H9 (cell line): ENCODE data around the gene S1PR5. TPM values are rescaled to one million over a fixed set of nuclear protein-coding genes. Genes with fewer than 3 reads are reported as not detected.

ENCODE experiments used
- DNase-seq: peaks from one replicate; pipeline ENCODE4 v3.0.0-alpha.2; 2017
- H2AFZ ChIP-seq: one replicate; pipeline ENCODE4 v1.6.1; 2013; ENCODE audit warnings: mild to moderate bottlenecking, low read length, control low read depth, moderate library complexity
- H2AK5ac ChIP-seq: 2 replicates; pipeline ENCODE4 v1.6.1; 2013; ENCODE audit warnings: low read length, control low read depth, mixed read lengths; ENCODE audit not compliant: insufficient read length
- H2BK120ac ChIP-seq: one replicate; pipeline ENCODE4 v1.6.1; 2013; ENCODE audit warnings: low read depth, mild to moderate bottlenecking, low read length, control low read depth, inconsistent platforms; ENCODE audit not compliant: poor library complexity, severe bottlenecking
- H2BK12ac ChIP-seq: 2 replicates; pipeline ENCODE4 v1.6.1; 2013; ENCODE audit warnings: low read length, control low read depth, mixed read lengths, low read depth; ENCODE audit not compliant: insufficient read length
- H2BK15ac ChIP-seq: 2 replicates; pipeline ENCODE4 v1.6.1; 2013; ENCODE audit warnings: low read depth, low read length, control low read depth
- H2BK20ac ChIP-seq: one replicate; pipeline ENCODE4 v1.6.1; 2013; ENCODE audit warnings: low read depth, mild to moderate bottlenecking, low read length, control low read depth, inconsistent platforms; ENCODE audit not compliant: poor library complexity, severe bottlenecking
- H2BK5ac ChIP-seq: 2 replicates; pipeline ENCODE4 v1.6.1; 2013; ENCODE audit warnings: low read length, control low read depth, mixed read lengths; ENCODE audit not compliant: insufficient read length
- H3K14ac ChIP-seq: 2 replicates; pipeline ENCODE4 v1.6.1; 2013; ENCODE audit warnings: low read length, control low read depth; ENCODE audit not compliant: insufficient read depth
- H3K18ac ChIP-seq: 2 replicates; pipeline ENCODE4 v1.6.1; 2013; ENCODE audit warnings: low read depth, mild to moderate bottlenecking, mixed read lengths, low read length, control low read depth; ENCODE audit not compliant: insufficient read length
- H3K23ac ChIP-seq: 2 replicates; pipeline ENCODE4 v1.6.1; 2013; ENCODE audit warnings: low read length, control low read depth, mixed read lengths, low read depth; ENCODE audit not compliant: insufficient read length
- H3K23me2 ChIP-seq: 2 replicates; pipeline ENCODE4 v1.6.1; 2013; ENCODE audit warnings: low read depth, mild to moderate bottlenecking, mixed read lengths, low read length, control low read depth; ENCODE audit not compliant: insufficient read length, poor library complexity, severe bottlenecking
- H3K27ac ChIP-seq: 2 replicates; pipeline ENCODE4 v1.5.1; 2013; ENCODE audit warnings: low read length, control low read depth, mixed read lengths, low read depth; ENCODE audit not compliant: insufficient read length
- H3K27me3 ChIP-seq: 2 replicates; pipeline ENCODE4 v1.6.1; 2013; ENCODE audit warnings: low read length, control low read depth, inconsistent platforms; ENCODE audit not compliant: insufficient read depth
- H3K4ac ChIP-seq: 2 replicates; pipeline ENCODE4 v1.6.1; 2013; ENCODE audit warnings: low read depth, mild to moderate bottlenecking, control low read depth, inconsistent platforms, low read length, moderate library complexity
- H3K4me1 ChIP-seq: 2 replicates; pipeline ENCODE4 v1.6.1; 2013; ENCODE audit warnings: low read length, control low read depth, inconsistent platforms; ENCODE audit not compliant: insufficient read depth
- H3K4me2 ChIP-seq: 2 replicates; pipeline ENCODE4 v1.6.1; 2013; ENCODE audit warnings: low read length, control low read depth, mixed read lengths; ENCODE audit not compliant: insufficient read length, insufficient read depth
- H3K56ac ChIP-seq: 2 replicates; pipeline ENCODE4 v1.6.1; 2013; ENCODE audit warnings: low read depth, mild to moderate bottlenecking, mixed read lengths, low read length, control low read depth; ENCODE audit not compliant: insufficient read length
- H3K79me1 ChIP-seq: 2 replicates; pipeline ENCODE4 v1.6.1; 2013; ENCODE audit warnings: low read depth, mild to moderate bottlenecking, moderate library complexity, low read length, control low read depth, inconsistent platforms; ENCODE audit not compliant: insufficient read depth, poor library complexity, severe bottlenecking
- H3K79me2 ChIP-seq: 2 replicates; pipeline ENCODE4 v1.6.1; 2013; ENCODE audit warnings: low read length, control low read depth, inconsistent platforms; ENCODE audit not compliant: insufficient read depth
- H3K9ac ChIP-seq: 2 replicates; pipeline ENCODE4 v1.6.1; 2013; ENCODE audit warnings: low read length, control low read depth, mixed read lengths; ENCODE audit not compliant: insufficient read length; ENCODE audit errors: extremely low read depth
- H3K9me3 ChIP-seq: one replicate; pipeline ENCODE4 v1.6.1; 2013; ENCODE audit warnings: low read depth, low read length, inconsistent platforms; ENCODE audit not compliant: control insufficient read depth
- H3T11ph ChIP-seq: one replicate; pipeline ENCODE4 v1.6.1; 2013; ENCODE audit warnings: mild to moderate bottlenecking, low read length, control low read depth, inconsistent platforms
- H4K20me1 ChIP-seq: one replicate; pipeline ENCODE4 v1.6.1; 2013; ENCODE audit not compliant: control insufficient read depth, insufficient read length, insufficient read depth
- H4K5ac ChIP-seq: 2 replicates; pipeline ENCODE4 v1.6.1; 2013; ENCODE audit warnings: low read depth, mild to moderate bottlenecking, mixed read lengths, low read length, control low read depth; ENCODE audit not compliant: insufficient read length
- H4K8ac ChIP-seq: replicated peaks from 2 replicates; pipeline ENCODE4 v1.6.1; 2013; ENCODE audit warnings: low read length, control low read depth, mixed read lengths, low read depth; ENCODE audit not compliant: insufficient read length
- H4K91ac ChIP-seq: 2 replicates; pipeline ENCODE4 v1.6.1; 2013; ENCODE audit warnings: low read depth, mild to moderate bottlenecking, moderate library complexity, mixed read lengths, low read length, control low read depth; ENCODE audit not compliant: insufficient read length
- H3K27ac Mint-ChIP-seq, 3 experiments: 2 replicates in 2 of 3; 3 replicates in 1 of 3; pipeline ENCODE4 v1.8.0; 2020 to 2021; ENCODE audit warnings: mixed read lengths in 3 of 3, mild to moderate bottlenecking in 1 of 3, moderate library complexity in 1 of 3
- H3K27me3 Mint-ChIP-seq: 2 replicates; pipeline ENCODE4 v1.8.0; 2021; ENCODE audit warnings: low read depth, mild to moderate bottlenecking, moderate library complexity, mixed read lengths
- H3K36me3 Mint-ChIP-seq, 3 experiments: 2 replicates in 2 of 3; 3 replicates in 1 of 3; pipeline ENCODE4 v1.8.0; 2020 to 2021; ENCODE audit warnings: low read depth in 3 of 3, mixed read lengths in 3 of 3; ENCODE audit not compliant: insufficient read depth in 1 of 3
- H3K4me1 Mint-ChIP-seq, 2 experiments: 2 replicates each; pipeline ENCODE4 v1.8.0; 2020; ENCODE audit warnings: mixed read lengths in 2 of 2
- H3K4me3 Mint-ChIP-seq, 2 experiments: 2 replicates in 1 of 2; 3 replicates in 1 of 2; pipeline ENCODE4 v1.8.0; 2020 to 2021; ENCODE audit warnings: mild to moderate bottlenecking in 2 of 2, mixed read lengths in 2 of 2, moderate library complexity in 1 of 2
- H3K9me3 Mint-ChIP-seq, 2 experiments: 2 replicates in 1 of 2; 3 replicates in 1 of 2; pipeline ENCODE4 v1.8.0; 2020; ENCODE audit warnings: mild to moderate bottlenecking in 2 of 2, mixed read lengths in 2 of 2, moderate library complexity in 1 of 2
- WGBS: extraction: QIAGEN DNeasy Blood & Tissue Kit; methylation state at CpG from one replicate; pipeline ENCODE4 v1.1.7; 2013; ENCODE audit warnings: missing lambda C conversion rate, low lambda C conversion rate, mixed read lengths; ENCODE audit not compliant: insufficient read length; ENCODE audit errors: extremely low coverage; 5-methylcytosine and 5-hydroxymethylcytosine counted together
- total RNA-seq: library from RNA; stranded (reverse); gene quantifications from 2 replicates; pipeline ENCODE4 v1.2.1, GENCODE V29; 2021
- TF ChIP-seq, protein P1 (sequence below): fragments of 200-600 bp; sonication (generic); conservative IDR thresholded peaks from 3 replicates; pipeline ENCODE4 v1.8.0; 2021; ENCODE audit warnings: antibody characterized with exemption, mild to moderate bottlenecking

S1PR5 gene
- total RNA-seq, 1 experiment from 2014 or later: 8.1 TPM

GRCh38 chr19:10514211-10515145 lies 2.8 kb downstream of the S1PR5 start:
- H3K79me1 ChIP-seq: no peaks in the 10 kb centered on the region
- Mint-ChIP-seq H3K9me3 (no peaks in the 10 kb centered on the region; a peak in 1 of 5 replicates), H3K27me3 (peaks cover 16% of the 10 kb centered on the region), H3K4me1 (peaks cover 22 to 24% of the 10 kb centered on the region in 2 experiments), H3K36me3 (peaks cover 7 to 10% (median 8%) of the 10 kb centered on the region in 3 experiments; a peak in 6 of 7 replicates), H3K27ac (no peak overlapping the region; a peak in 1 of 7 replicates), H3K4me3 (peak overlapping the region in 1 of 2 experiments; percentile 55; a peak in 3 of 5 replicates)
- peak overlapping the region; percentile 21 for H3K4me2 ChIP-seq
- H2AK5ac ChIP-seq: no peak overlapping the region
- DNase-seq: peak; percentile 78
- no peak overlapping the region for H2BK15ac ChIP-seq
- no peak overlapping the region for H3K14ac ChIP-seq
- peaks cover 7% of the 10 kb centered on the region; the same call in 1 of the 2 replicates for H3K27me3 ChIP-seq
- H4K91ac ChIP-seq: no peak overlapping the region
- H2BK5ac ChIP-seq: no peak overlapping the region
- no peak overlapping the region for H4K8ac ChIP-seq
- H3K18ac ChIP-seq: no peak overlapping the region
- H3K9ac ChIP-seq: no peak overlapping the region
- H2BK120ac ChIP-seq: no peak overlapping the region
- no peaks in the 10 kb centered on the region; the same call in 1 of the 2 replicates for H3K4me1 ChIP-seq
- H3T11ph ChIP-seq: no peak overlapping the region
- TF ChIP-seq, protein P1, sequence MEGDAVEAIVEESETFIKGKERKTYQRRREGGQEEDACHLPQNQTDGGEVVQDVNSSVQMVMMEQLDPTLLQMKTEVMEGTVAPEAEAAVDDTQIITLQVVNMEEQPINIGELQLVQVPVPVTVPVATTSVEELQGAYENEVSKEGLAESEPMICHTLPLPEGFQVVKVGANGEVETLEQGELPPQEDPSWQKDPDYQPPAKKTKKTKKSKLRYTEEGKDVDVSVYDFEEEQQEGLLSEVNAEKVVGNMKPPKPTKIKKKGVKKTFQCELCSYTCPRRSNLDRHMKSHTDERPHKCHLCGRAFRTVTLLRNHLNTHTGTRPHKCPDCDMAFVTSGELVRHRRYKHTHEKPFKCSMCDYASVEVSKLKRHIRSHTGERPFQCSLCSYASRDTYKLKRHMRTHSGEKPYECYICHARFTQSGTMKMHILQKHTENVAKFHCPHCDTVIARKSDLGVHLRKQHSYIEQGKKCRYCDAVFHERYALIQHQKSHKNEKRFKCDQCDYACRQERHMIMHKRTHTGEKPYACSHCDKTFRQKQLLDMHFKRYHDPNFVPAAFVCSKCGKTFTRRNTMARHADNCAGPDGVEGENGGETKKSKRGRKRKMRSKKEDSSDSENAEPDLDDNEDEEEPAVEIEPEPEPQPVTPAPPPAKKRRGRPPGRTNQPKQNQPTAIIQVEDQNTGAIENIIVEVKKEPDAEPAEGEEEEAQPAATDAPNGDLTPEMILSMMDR: no peak
- H3K9me3 ChIP-seq: no peaks in the 10 kb centered on the region
- H2BK12ac ChIP-seq: no peak overlapping the region
- WGBS: no CpG with 5 or more reads among the region's 107 CpGs
- H3K56ac ChIP-seq: no peak overlapping the region
- no peak overlapping the region for H3K23ac ChIP-seq
- no peak overlapping the region for H2BK20ac ChIP-seq
- no peak overlapping the region for H2AFZ ChIP-seq
- H4K20me1 ChIP-seq: no peaks in the 10 kb centered on the region
- peaks cover 19% of the 10 kb centered on the region for H3K23me2 ChIP-seq
- H4K5ac ChIP-seq: no peak overlapping the region
- H3K27ac ChIP-seq: no peak overlapping the region
- no peak overlapping the region for H3K4ac ChIP-seq
- H3K79me2 ChIP-seq: no peaks in the 10 kb centered on the region
